CD8-positive, alpha-beta memory T cell (primary cell): ENCODE results near the gene ZNF473. TPM values are rescaled to one million over a fixed set of nuclear protein-coding genes. Genes with fewer than 3 reads are reported as not detected.

ENCODE experiments used
- CTCF ChIA-PET: fragments of 350-600 bp; sonication (Branson Sonifier 250); formaldehyde crosslinking; loops from one replicate; lab custom pipeline; 2021; ENCODE audit warnings: antibody characterized with exemption; lab: Charles Lee
- POLR2A ChIA-PET: fragments of 350-600 bp; sonication (Branson Sonifier 250); formaldehyde crosslinking; loops from one replicate; lab custom pipeline; 2021; ENCODE audit warnings: antibody characterized with exemption; lab: Charles Lee
- DNase-seq, 5 donors: peaks; one replicate each; pipeline versions ENCODE4 v3.0.0 to v3.0.0-alpha.2; 2020 to 2022; ENCODE audit warnings: mixed read lengths in 1 of 5
- H3K27ac ChIP-seq: one replicate; pipeline ENCODE4 v1.7.0; 2013; ENCODE audit warnings: low read depth, mild to moderate bottlenecking, low read length, moderate library complexity
- H3K27me3 ChIP-seq: 2 replicates; pipeline ENCODE4 v1.7.0; 2013; ENCODE audit warnings: low read length, mild to moderate bottlenecking; ENCODE audit not compliant: insufficient read depth, poor library complexity, severe bottlenecking
- H3K36me3 ChIP-seq: 2 replicates; pipeline ENCODE4 v1.7.0; 2013; ENCODE audit warnings: mild to moderate bottlenecking, low read length, moderate library complexity; ENCODE audit not compliant: insufficient read depth
- H3K4me1 ChIP-seq: 2 replicates; pipeline ENCODE4 v1.7.0; 2013; ENCODE audit warnings: mild to moderate bottlenecking, low read length, moderate library complexity; ENCODE audit not compliant: insufficient read depth
- H3K4me3 ChIP-seq: 2 replicates; pipeline ENCODE4 v1.7.0; 2013; ENCODE audit warnings: mild to moderate bottlenecking, low read length
- H3K9me3 ChIP-seq: 2 replicates; pipeline ENCODE4 v1.7.0; 2013; ENCODE audit warnings: mild to moderate bottlenecking, low read length
- H3K27ac Mint-ChIP-seq, 8 donors: one replicate each; pipeline ENCODE4 v1.8.0; 2020 to 2021; ENCODE audit warnings: mixed read lengths in 8 of 8, mild to moderate bottlenecking in 6 of 8, inconsistent platforms in 3 of 8, moderate library complexity in 3 of 8
- H3K27me3 Mint-ChIP-seq, 2 donors: one replicate each; pipeline ENCODE4 v1.8.0; 2020 to 2021; ENCODE audit warnings: mixed read lengths in 2 of 2, mild to moderate bottlenecking in 1 of 2, moderate library complexity in 1 of 2
- H3K36me3 Mint-ChIP-seq, 3 donors: one replicate each; pipeline ENCODE4 v1.8.0; 2020 to 2021; ENCODE audit warnings: mixed read lengths in 3 of 3, inconsistent platforms in 1 of 3, mild to moderate bottlenecking in 1 of 3
- H3K4me1 Mint-ChIP-seq, 3 donors: one replicate each; pipeline ENCODE4 v1.8.0; 2020 to 2021; ENCODE audit warnings: mixed read lengths in 3 of 3, inconsistent platforms in 1 of 3, mild to moderate bottlenecking in 1 of 3
- H3K4me3 Mint-ChIP-seq, 7 donors: one replicate each; pipeline ENCODE4 v1.8.0; 2020 to 2021; ENCODE audit warnings: mixed read lengths in 7 of 7, mild to moderate bottlenecking in 6 of 7, moderate library complexity in 4 of 7, inconsistent platforms in 2 of 7
- H3K9me3 Mint-ChIP-seq, 5 donors: one replicate each; pipeline ENCODE4 v1.8.0; 2020 to 2022; ENCODE audit warnings: mixed read lengths in 5 of 5, mild to moderate bottlenecking in 3 of 5, moderate library complexity in 2 of 5, inconsistent platforms in 1 of 5
- polyA plus RNA-seq: library from polyadenylated mRNA; unstranded; fragments of 300-500 nt; fragmentation: Illumina TruSeq; gene quantifications from one replicate; pipeline ENCODE4 v1.2.3, GENCODE V29; 2021
- total RNA-seq, 2 experiments: library from RNA; stranded (reverse); gene quantifications; one replicate each; pipeline ENCODE4 v1.2.3, GENCODE V29; 2021

ZNF473 gene
- total and polyA plus RNA-seq, 3 experiments from 2014 or later, result 4.5 to 9.8 (median 8.5) TPM

DNA sequence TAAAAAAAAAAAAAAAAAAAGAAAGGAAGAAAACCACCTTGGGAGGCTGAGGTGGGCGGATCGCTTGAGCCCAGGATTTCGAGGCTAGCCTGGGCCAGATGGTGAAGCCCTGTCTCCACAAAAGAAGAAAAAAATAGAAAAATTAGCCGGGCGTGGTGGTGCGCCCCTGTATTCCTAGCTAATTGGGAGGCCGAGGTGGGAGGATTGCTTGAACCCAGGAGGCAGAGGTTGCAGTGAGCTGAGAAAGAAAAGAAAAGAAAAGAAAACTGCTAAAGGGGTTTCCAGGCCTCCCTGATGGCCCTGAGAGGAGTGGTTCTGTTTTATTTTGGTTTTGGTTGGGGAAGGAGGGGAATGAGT lies 723 bp downstream of the ZNF473 start:
- Histone ChIP-seq H3K27ac (peak overlapping the region; percentile 100), H3K4me3 (no peak overlapping the region), H3K27me3 (no peaks in the 10 kb centered on the region), H3K36me3 (peaks cover 4% of the 10 kb centered on the region), H3K4me1 (peaks cover 30% of the 10 kb centered on the region), H3K9me3 (no peaks in the 10 kb centered on the region)
- peaks cover 45 to 58% (median 54%) of the 10 kb centered on the region in 3 donors for H3K4me1 Mint-ChIP-seq
- peak overlapping the region; percentile 63 to 98 (median 93) for H3K4me3 Mint-ChIP-seq
- ChIA-PET CTCF (interaction anchor here (1.1 kb wide), 1 partner anchor 23 kb away, joined by 3 read pairs; no protein-coding TSS in a partner anchor), POLR2A (interaction anchor here (1.3 to 3.7 kb wide), 2 partner anchors 24 to 97 kb away, joined by 7 to 14 read pairs; partner anchors contain the start of genes ATF5 and NUP62)
- peak overlapping the region; percentile 77 to 100 (median 100) for H3K27ac Mint-ChIP-seq
- H3K36me3 Mint-ChIP-seq, result peaks cover 0 to 40% (median 0%) of the 10 kb centered on the region in 3 donors
- H3K9me3 Mint-ChIP-seq, result no peaks in the 10 kb centered on the region
- DNase-seq, result no peak
- H3K27me3 Mint-ChIP-seq, result peaks cover 0 to 5% of the 10 kb centered on the region in 2 donors

DNA sequence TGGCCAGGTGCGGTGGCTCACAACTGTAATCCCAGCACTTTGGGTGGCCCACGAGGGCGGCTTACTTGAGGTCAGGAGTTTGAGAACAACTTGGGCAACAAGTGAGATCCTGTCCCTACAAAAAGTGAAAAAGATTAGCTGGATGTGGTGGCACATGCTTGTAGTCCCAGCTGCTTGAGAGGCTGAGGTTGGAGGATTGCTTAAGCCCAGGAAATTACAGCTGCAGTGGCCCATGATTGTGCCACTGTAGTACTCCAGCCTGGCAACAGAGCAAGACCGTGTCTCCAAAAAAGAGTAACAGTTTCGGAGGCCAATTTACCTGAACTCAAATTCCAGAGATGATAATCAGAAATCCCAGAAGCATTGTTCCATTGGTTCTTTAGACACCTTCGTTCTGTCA lies 4.4 kb downstream of the ZNF473 start:
- H3K36me3 ChIP-seq, result peaks cover 24% of the 10 kb centered on the region
- no peaks in the 10 kb centered on the region for H3K27me3 ChIP-seq
- Mint-ChIP-seq H3K27ac (peak overlapping the region in 2 of 8 donors; percentile 62 to 68), H3K36me3 (peaks cover 13 to 64% (median 17%) of the 10 kb centered on the region in 3 donors), H3K27me3 (peaks cover 0 to 3% of the 10 kb centered on the region in 2 donors), H3K4me1 (peaks cover 28 to 46% (median 34%) of the 10 kb centered on the region in 3 donors), H3K4me3 (no peak overlapping the region), H3K9me3 (no peaks in the 10 kb centered on the region)
- peaks cover 11% of the 10 kb centered on the region for H3K4me1 ChIP-seq
- ChIA-PET POLR2A (no interaction called here), CTCF (no interaction called here)
- no peak overlapping the region for H3K4me3 ChIP-seq
- no peaks in the 10 kb centered on the region for H3K9me3 ChIP-seq
- no peak overlapping the region for H3K27ac ChIP-seq
- no peak for DNase-seq

DNA sequence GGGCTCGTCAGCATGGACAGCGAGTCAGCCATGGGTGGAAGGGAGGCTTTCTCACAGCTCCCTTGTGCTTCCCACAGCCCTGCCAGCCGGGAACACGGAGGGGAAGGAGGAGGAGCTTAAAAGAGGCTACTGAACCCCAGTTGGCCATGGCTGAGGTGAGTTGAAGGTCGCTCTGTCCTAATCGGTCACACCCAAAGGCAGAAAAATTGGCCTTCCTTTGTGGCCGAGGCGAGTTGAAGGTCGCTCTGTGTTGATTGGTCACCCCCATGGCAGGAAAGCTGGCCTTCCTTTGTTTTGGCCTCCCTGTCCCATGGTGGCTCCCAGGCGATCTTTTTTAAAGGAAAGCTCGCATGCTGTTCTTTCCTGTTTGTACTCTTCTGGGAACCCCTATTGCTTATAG lies 5.1 kb downstream of the ZNF473 start:
- CTCF ChIA-PET, result no interaction called here
- H3K9me3 ChIP-seq, result no peaks in the 10 kb centered on the region
- POLR2A ChIA-PET, result no interaction called here
- Mint-ChIP-seq H3K9me3 (no peaks in the 10 kb centered on the region), H3K27me3 (no peaks in the 10 kb centered on the region), H3K27ac (no peak overlapping the region), H3K4me3 (no peak overlapping the region), H3K36me3 (peaks cover 13 to 64% (median 17%) of the 10 kb centered on the region in 3 donors), H3K4me1 (peaks cover 23 to 41% (median 29%) of the 10 kb centered on the region in 3 donors)
- no peak overlapping the region for H3K4me3 ChIP-seq
- H3K36me3 ChIP-seq, result peaks cover 24% of the 10 kb centered on the region
- H3K27me3 ChIP-seq, result no peaks in the 10 kb centered on the region
- no peak for DNase-seq
- H3K4me1 ChIP-seq, result peaks cover 11% of the 10 kb centered on the region
- H3K27ac ChIP-seq, result no peak overlapping the region

DNA sequence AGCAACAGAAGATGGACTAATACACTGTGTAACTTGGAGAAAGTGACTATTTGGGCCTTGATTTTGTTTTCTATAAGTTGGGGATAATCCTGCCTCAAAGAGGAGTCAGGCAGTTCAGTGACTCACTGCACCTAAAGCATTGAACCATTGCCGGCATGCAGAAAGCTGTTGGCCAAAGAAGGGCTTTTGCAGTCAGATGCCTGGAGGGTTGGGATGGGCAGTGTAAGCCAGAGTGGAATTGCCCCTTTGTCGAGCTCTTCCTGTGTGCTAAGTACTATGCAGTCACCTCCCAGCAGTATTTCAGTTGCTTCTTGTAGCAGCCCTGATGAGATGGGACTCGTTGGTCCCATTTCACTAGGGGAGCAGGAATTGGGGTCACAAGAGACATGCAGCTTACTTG lies 11.1 kb downstream of the ZNF473 start:
- POLR2A ChIA-PET, result no interaction called here
- H3K27me3 Mint-ChIP-seq, result no peaks in the 10 kb centered on the region
- no peak overlapping the region for H3K4me3 Mint-ChIP-seq
- H3K36me3 ChIP-seq, result peaks cover 53% of the 10 kb centered on the region
- H3K4me1 ChIP-seq, result no peaks in the 10 kb centered on the region
- H3K9me3 Mint-ChIP-seq, result no peaks in the 10 kb centered on the region
- no peak overlapping the region for H3K27ac ChIP-seq
- H3K4me3 ChIP-seq, result no peak overlapping the region
- CTCF ChIA-PET, result no interaction called here
- DNase-seq, result no peak
- peaks cover 26 to 87% (median 29%) of the 10 kb centered on the region in 3 donors for H3K36me3 Mint-ChIP-seq
- no peaks in the 10 kb centered on the region for H3K9me3 ChIP-seq
- H3K27ac Mint-ChIP-seq, result peak overlapping the region in 1 of 8 donors; percentile 29
- no peaks in the 10 kb centered on the region for H3K27me3 ChIP-seq
- peaks cover 5 to 13% (median 10%) of the 10 kb centered on the region in 3 donors for H3K4me1 Mint-ChIP-seq

DNA sequence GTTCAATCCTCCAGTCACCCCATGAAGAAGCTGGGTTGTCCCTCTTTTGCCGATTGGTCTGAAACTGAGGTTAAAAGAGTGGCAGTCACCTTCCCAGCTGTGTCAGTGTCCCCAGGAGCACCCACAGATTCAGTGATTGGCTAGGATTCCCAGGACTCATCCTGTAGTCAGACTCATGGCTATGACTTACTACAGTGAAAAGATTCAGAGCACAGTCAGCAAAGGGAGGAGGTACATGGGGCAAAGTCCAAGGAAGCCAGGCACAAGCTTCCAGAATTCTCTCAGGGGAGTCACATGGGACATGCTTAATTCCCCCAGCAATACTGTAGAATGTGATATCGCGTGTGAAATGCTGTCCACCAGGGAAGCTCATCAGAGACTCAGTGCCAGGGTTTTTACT lies 14.2 kb downstream of the ZNF473 start:
- Histone ChIP-seq H3K4me1 (no peaks in the 10 kb centered on the region), H3K27ac (no peak overlapping the region), H3K9me3 (no peaks in the 10 kb centered on the region), H3K27me3 (no peaks in the 10 kb centered on the region), H3K36me3 (peaks cover 60% of the 10 kb centered on the region), H3K4me3 (no peak overlapping the region)
- Mint-ChIP-seq H3K27ac (peak overlapping the region in 1 of 8 donors; percentile 24), H3K9me3 (peaks cover 13 to 18% (median 14%) of the 10 kb centered on the region in 5 donors), H3K27me3 (no peaks in the 10 kb centered on the region), H3K4me1 (peaks cover 0 to 4% (median 0%) of the 10 kb centered on the region in 3 donors), H3K4me3 (no peak overlapping the region), H3K36me3 (peaks cover 38 to 85% (median 42%) of the 10 kb centered on the region in 3 donors)
- CTCF ChIA-PET, result interaction anchor here (1.4 kb wide), 1 partner anchor 21 kb away, joined by 3 read pairs; no protein-coding TSS in a partner anchor
- DNase-seq, result no peak
- POLR2A ChIA-PET, result no interaction called here

DNA sequence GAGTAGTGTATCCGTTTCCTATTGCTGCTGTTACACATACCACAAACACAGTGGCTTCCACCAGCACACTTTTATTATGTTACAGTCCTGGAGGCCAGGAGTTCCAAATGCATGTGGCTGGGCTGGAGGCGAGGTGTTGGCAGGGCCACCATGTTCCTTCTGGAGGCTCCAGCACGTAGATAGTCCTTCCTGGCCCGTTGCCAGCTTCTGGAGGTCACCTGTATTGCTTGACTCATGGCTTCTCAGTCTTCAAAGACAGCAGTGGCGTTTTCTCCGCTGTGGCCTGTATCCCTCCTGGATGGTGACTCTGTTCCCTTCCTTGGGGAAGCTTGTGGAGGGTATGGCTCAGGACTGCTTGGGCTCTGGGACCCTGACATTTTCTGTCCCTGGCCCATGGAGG lies 15.2 kb downstream of the ZNF473 start:
- peaks cover 70% of the 10 kb centered on the region for H3K36me3 ChIP-seq
- H3K27ac Mint-ChIP-seq, result no peak overlapping the region
- POLR2A ChIA-PET, result no interaction called here
- CTCF ChIA-PET, result interaction anchor here (1.4 kb wide), 1 partner anchor 20 kb away, joined by 3 read pairs; no protein-coding TSS in a partner anchor
- H3K27me3 ChIP-seq, result no peaks in the 10 kb centered on the region
- H3K27ac ChIP-seq, result no peak overlapping the region
- H3K4me1 Mint-ChIP-seq, result no peaks in the 10 kb centered on the region
- no peaks in the 10 kb centered on the region for H3K4me1 ChIP-seq
- no peak for DNase-seq
- H3K9me3 ChIP-seq, result peaks cover 7% of the 10 kb centered on the region
- peaks cover 22 to 27% (median 23%) of the 10 kb centered on the region in 5 donors for H3K9me3 Mint-ChIP-seq
- H3K27me3 Mint-ChIP-seq, result no peaks in the 10 kb centered on the region
- no peak overlapping the region for H3K4me3 Mint-ChIP-seq
- no peak overlapping the region for H3K4me3 ChIP-seq
- H3K36me3 Mint-ChIP-seq, result peaks cover 48 to 88% (median 52%) of the 10 kb centered on the region in 3 donors

DNA sequence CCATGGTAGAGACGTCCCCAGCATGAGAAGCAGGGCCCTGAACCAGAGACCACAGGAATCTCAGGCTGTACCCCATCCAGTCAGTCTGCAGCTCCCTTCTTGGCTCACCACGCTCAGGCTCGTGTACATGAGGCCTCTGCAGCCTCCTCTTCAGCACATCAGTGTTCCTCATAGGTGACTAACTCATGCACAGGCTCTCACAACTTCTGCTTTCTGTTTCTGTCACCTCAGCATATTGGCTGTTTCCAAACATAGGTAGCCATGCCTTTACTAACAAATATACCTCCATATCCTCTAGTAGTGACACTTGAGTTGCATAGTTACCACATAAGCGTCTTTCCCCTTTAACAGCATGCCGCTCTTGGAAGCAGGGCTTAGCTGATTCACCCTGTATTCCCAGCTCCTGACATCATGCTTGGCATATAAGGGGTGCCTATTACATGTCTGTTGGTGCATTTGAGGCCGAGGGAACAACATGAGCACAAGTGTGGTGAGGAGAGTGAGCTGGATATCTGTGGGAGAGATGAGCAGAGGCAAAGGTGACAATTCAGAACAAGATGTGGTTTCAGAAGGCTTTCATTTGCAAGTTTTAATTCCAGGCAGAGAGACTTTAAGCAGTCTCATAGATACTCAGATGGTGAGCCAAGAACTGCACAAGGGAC lies 16.7 kb downstream of the ZNF473 start:
- no peak for DNase-seq
- H3K36me3 ChIP-seq, result peaks cover 76% of the 10 kb centered on the region
- H3K4me1 Mint-ChIP-seq, result no peaks in the 10 kb centered on the region
- peak overlapping the region in 1 of 8 donors; percentile 52 for H3K27ac Mint-ChIP-seq
- peaks cover 50 to 91% (median 56%) of the 10 kb centered on the region in 3 donors for H3K36me3 Mint-ChIP-seq
- H3K27ac ChIP-seq, result no peak overlapping the region
- H3K27me3 ChIP-seq, result no peaks in the 10 kb centered on the region
- H3K4me3 ChIP-seq, result no peak overlapping the region
- H3K9me3 Mint-ChIP-seq, result peaks cover 22 to 28% (median 24%) of the 10 kb centered on the region in 5 donors
- H3K4me1 ChIP-seq, result no peaks in the 10 kb centered on the region
- no peak overlapping the region for H3K4me3 Mint-ChIP-seq
- ChIA-PET CTCF (interaction anchor here (1.2 kb wide), 1 partner anchor 40 kb away, joined by 3 read pairs; no protein-coding TSS in a partner anchor), POLR2A (interaction anchor here (0.6 kb wide), 1 partner anchor 30 kb away, joined by 3 read pairs; no protein-coding TSS in a partner anchor)
- no peaks in the 10 kb centered on the region for H3K27me3 Mint-ChIP-seq
- H3K9me3 ChIP-seq, result peaks cover 15% of the 10 kb centered on the region

DNA sequence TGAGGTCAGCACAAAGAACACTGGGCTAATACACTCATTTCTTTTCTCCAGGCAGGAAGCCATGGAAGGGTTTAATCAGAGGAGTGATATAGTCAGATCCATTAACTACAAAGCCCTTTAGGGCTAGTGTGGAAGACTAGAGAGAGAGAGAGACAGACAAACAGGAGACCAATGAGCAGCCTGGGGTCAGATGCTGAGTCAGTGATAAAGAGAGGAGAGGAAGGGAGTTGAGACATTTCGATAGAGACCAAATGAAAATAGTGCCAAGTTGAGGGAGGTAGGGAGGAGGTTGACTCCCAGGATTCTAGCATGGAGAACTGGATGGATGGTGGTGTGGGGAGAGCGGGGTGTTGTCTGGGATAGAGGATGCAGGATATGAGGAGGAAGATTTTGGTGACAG lies 18.2 kb downstream of the ZNF473 start:
- no peak overlapping the region for H3K4me3 ChIP-seq
- no peak for DNase-seq
- Mint-ChIP-seq H3K27me3 (no peaks in the 10 kb centered on the region), H3K27ac (peak overlapping the region in 1 of 8 donors; percentile 74), H3K9me3 (peaks cover 22 to 28% (median 24%) of the 10 kb centered on the region in 5 donors), H3K36me3 (peaks cover 55 to 91% (median 56%) of the 10 kb centered on the region in 3 donors), H3K4me1 (no peaks in the 10 kb centered on the region), H3K4me3 (no peak overlapping the region)
- H3K36me3 ChIP-seq, result peaks cover 73% of the 10 kb centered on the region
- H3K27me3 ChIP-seq, result no peaks in the 10 kb centered on the region
- ChIA-PET CTCF (no interaction called here), POLR2A (no interaction called here)
- no peaks in the 10 kb centered on the region for H3K4me1 ChIP-seq
- H3K9me3 ChIP-seq, result peaks cover 15% of the 10 kb centered on the region
- H3K27ac ChIP-seq, result no peak overlapping the region
